HL-60 (cell line): ENCODE results near the gene GJA5.

Source experiments
- DNase-seq, 2 experiments: peaks; one replicate each; pipeline ENCODE4 v3.0.0-alpha.2; 2010 to 2020; ENCODE audit warnings: low read depth in 1 of 2, low spot score in 1 of 2
- H3K27ac ChIP-seq: fragments of 250-450 bp; sonication (Bioruptor Pico); replicated peaks from 2 replicates; pipeline ENCODE4 v1.5.1; 2020; ENCODE audit warnings: mild to moderate bottlenecking, moderate library complexity
- H3K27me3 ChIP-seq: fragments of 250-450 bp; sonication (Bioruptor Pico); 2 replicates; pipeline ENCODE4 v1.5.1; 2021; ENCODE audit warnings: mild to moderate bottlenecking, moderate library complexity; ENCODE audit not compliant: insufficient read depth, poor library complexity, severe bottlenecking
- H3K4me3 ChIP-seq: replicated peaks from 2 replicates; pipeline ENCODE4 v1.5.1; 2011; ENCODE audit warnings: mild to moderate bottlenecking, control low read depth, low read length; ENCODE audit not compliant: insufficient read depth
- CTCF ChIP-seq: IDR thresholded peaks from one replicate; pipeline ENCODE4 v1.5.1; 2011; ENCODE audit warnings: low read length, control low read depth, inconsistent platforms; ENCODE audit not compliant: insufficient read depth
- GABPA ChIP-seq: IDR thresholded peaks from 2 replicates; pipeline ENCODE4 v1.6.1; 2012; ENCODE audit warnings: low read depth
- POLR2AphosphoS5 ChIP-seq: IDR thresholded peaks from 2 replicates; pipeline ENCODE4 v1.6.1; 2012; ENCODE audit warnings: low read depth
- REST ChIP-seq: IDR thresholded peaks from 2 replicates; pipeline ENCODE4 v1.6.1; 2012; ENCODE audit warnings: low read depth; ENCODE audit not compliant: insufficient replicate concordance
- SPI1 ChIP-seq: IDR thresholded peaks from 2 replicates; pipeline ENCODE4 v1.6.1; 2012; ENCODE audit warnings: low read depth, mild to moderate bottlenecking, borderline replicate concordance

Gene GJA5

GRCh38 chr1:147751346-147751745 is 9.1 kb downstream of the GJA5 start:
- no peak for TF ChIP-seq SPI1
- no peak for TF ChIP-seq POLR2AphosphoS5
- no peak for TF ChIP-seq CTCF
- no peak for TF ChIP-seq GABPA
- no peak for TF ChIP-seq REST

GRCh38 chr1:147750618-147751217 is 9.7 kb downstream of the GJA5 start:
- DNase-seq, result no peak
- no peaks in the 10 kb centered on the region for H3K27me3 ChIP-seq
- H3K4me3 ChIP-seq, result no peak overlapping the region
- no peak for TF ChIP-seq REST
- TF ChIP-seq SPI1, result no peak
- no peak for TF ChIP-seq CTCF
- TF ChIP-seq POLR2AphosphoS5, result no peak
- TF ChIP-seq GABPA, result no peak
- H3K27ac ChIP-seq, result no peak overlapping the region

More at GRCh38 chr1:147751346-147751745, 9.1 kb downstream of the GJA5 start:
- no peak for DNase-seq
- Histone ChIP-seq H3K27me3 (no peaks in the 10 kb centered on the region), H3K4me3 (no peak overlapping the region), H3K27ac (no peak overlapping the region)

GRCh38 chr1:147749792-147750191 is 10.6 kb downstream of the GJA5 start:
- no peak for DNase-seq
- TF ChIP-seq SPI1 (no peak), CTCF (no peak), REST (no peak), POLR2AphosphoS5 (no peak), GABPA (no peak)
- no peaks in the 10 kb centered on the region for H3K27me3 ChIP-seq
- no peak overlapping the region for H3K4me3 ChIP-seq
- no peak overlapping the region for H3K27ac ChIP-seq
